Occipital lobe (tissue), 2 donors: ENCODE results near the gene LTC4S. TPM values are rescaled to one million over a fixed set of nuclear protein-coding genes. Genes with fewer than 3 reads are reported as not detected.

Experiments used
- DNase-seq: peaks from one replicate; lab custom pipeline; 2025; lab: John Stamatoyannopoulos, UW
- total RNA-seq: library from RNA; depleted of rRNA; stranded (reverse); fragments of >200 nt; gene quantifications from one replicate; pipeline ENCODE4 v1.2.3, GENCODE V29; 2014

LTC4S gene
- total RNA-seq, 1 donor from 2014 or later: 1.7 TPM

DNA sequence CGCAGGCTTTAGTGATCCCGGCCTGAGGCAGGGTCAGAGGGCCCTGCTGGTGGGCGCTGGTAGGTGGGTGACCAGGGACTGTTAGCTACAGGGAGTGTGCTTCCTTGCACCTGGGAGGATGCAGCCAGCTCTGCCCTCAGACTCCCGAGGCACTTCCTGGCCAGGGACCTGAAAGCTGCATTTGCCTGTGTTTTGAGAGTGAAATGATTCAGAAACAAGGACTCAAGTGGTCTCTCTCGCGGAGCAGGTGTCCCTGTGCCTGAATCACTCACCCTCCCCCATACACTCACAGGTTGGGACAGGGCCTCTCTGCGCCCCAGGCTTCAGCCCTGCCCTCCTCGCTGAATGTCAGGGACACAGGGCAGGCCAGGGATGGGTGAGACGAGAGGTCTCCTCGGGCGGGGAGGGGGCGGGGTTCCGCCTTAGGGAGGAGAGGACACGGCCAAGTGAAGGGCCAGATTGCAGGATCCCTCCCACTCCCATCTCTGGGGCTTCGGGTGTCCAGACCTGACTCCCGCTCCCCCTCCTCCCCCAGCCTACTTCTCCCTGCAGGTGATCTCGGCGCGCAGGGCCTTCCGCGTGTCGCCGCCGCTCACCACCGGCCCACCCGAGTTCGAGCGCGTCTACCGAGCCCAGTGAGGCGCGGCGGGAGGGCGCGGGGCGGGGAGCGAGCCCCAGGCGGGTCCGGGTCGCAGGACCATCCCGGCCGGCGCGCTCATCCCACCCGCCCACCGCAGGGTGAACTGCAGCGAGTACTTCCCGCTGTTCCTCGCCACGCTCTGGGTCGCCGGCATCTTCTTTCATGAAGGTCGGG, 1.5 kb downstream of the LTC4S start:
- no peak for DNase-seq

DNA sequence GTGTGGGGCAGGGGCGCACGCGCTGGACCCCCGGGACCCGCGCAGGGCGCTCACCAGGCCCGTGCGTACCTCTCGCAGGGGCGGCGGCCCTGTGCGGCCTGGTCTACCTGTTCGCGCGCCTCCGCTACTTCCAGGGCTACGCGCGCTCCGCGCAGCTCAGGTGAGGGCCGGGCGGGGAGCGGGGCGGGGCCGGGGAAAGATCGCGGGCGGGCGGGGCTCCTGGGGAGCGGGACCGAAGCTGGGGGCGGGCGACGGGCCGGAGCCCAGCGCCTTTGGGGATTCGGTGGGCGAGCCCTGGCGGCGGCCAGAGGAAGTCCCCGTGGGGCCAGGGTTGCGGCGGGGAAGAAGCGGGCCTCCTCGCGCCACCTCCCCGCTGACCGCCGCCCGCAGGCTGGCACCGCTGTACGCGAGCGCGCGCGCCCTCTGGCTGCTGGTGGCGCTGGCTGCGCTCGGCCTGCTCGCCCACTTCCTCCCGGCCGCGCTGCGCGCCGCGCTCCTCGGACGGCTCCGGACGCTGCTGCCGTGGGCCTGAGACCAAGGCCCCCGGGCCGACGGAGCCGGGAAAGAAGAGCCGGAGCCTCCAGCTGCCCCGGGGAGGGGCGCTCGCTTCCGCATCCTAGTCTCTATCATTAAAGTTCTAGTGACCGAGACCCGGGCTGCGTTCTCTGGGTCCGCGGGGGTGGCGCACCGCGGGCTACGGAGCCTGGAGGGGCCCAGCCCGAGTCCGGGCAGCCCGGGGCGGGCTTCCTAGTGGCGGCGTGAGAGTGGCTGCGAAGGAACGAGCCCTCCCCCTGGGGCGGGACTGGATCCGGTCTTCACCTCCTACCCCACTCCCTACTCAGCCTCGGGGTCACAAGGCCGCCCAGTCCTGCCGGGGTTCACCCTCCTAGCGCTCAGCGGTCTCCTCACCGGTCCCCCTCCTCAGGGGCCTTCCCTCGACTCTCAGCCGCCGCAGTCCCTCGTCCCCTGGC, 2.4 kb downstream of the LTC4S start:
- DNase-seq: peak; percentile 81

DNA sequence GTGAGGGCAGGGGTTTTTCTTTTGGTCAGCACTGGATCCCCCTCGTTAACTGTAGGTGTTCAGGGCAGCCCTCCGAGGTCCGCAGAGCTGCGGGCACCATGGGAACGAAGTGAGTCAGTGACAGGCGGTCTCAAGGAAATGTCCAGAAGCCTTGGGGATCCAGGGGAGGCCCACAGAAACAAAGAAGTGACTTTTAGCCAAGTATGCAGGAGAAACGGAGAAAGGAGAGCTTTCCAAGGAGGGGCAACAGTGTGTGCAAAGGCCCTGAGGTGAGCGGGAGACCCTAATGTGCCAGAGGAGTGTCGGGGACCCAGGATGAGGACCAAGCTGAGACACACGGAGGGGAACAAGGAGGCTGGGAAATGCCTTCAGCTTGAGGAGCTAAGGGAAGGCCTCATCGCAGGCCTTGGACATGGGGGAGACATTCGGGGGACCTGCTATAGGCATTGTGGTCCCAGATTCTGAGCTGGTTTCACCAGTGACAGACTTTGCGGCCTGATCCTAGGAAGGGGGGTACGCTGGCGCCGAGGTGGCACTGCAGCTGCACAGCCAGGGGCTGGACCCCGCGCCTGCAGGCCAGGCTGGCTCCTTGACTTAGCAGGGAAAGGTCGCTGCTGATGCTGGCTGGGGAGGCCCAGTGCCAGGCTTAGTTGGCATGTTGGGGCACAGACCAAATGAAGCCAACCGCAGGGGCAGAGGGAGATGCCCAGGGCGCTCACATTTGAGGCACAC, 3.3 kb downstream of the LTC4S start:
- DNase-seq: no peak

DNA sequence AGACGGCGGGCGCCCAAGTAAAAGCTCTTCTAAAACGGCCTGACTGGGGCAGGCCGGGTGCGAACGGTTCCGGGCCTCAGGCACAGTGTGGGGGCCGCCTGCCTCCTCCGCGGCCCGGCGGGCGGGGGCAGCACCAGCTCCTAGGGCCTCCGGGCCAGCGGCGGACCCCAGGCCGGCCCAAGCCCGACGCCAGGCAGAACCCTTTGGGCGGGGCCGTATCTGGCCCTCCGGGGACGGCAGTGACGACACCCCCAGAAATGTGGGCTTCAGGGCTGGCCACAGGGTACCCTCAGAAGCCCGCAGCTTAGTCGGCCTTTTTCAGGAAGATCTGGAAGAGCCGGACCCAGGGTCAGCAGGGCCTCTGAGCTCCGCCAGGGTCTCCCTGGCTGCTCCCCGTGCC, 4.0 kb downstream of the LTC4S start:
- DNase-seq: no peak

DNA sequence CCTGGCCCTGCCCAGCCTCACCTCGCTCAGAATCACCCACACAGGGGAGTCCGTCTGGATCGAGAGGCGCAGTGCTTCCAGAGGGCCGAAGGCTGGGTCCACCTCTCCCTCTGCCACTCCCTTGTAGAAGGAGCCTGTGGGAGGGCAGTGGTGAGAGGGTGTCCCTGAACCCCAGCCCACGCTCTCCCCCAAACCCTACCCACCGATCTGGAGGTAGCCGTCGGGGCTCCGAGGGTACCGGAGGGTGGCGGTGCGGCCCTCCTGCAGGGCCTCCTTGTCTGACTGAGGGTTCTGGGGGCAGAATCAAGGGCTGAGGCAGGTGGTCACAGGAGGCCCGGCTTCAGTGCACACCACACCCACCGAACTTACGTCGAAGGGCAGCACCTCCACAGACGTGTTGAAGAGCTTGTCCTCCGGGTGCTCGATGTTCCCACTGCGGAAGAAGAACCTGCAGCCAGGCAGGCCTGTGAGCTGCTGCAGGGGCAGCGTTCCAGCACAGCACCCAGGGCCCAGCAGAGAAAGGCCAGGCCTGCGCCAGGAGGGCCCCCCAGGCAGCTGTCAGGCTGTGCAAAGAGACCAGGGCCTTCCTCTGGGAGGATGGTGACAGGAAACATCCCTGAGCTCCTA, 4.5 kb downstream of the LTC4S start:
- no peak for DNase-seq

DNA sequence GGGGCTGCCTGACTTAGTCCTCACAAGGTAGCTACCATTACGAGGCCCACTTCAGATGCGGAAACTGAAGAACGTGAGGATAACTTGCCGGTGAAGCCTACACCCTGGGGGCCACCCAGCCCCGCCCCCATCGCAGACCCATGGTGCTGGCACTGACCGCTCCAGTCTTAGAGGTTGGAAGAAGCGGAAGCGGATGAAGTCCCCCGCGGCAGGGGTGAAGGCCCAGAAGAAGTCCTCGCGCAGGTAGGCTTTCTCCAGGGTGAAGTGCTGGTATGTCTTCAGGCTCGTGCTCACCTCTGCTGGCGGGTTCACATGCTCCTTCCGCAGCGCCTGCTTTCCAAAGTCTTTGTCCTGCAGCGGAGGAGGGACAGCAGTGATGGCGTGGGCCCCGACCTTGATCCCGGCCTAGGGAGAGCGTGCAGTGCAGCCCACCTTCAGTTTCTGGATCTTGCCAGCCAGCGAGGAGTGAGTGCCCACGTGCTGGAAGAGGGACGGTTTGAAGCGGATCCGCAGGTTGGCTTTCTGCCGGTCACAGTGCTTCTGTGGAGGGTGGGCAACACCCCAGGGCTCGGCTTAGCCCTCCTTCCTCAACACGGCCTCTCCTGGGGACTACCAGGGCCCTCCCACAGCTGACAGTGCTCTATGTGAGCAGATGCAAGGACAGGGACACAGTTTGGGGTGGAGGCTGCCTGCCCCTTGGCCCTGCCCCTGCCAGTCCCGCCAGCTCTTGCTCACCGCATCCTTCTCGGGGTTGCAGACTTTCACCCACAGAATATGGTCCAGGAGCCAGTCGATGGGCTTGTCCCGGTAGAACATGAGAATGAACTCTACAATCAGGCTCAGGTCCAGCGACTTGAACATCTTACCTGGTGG, 5.2 kb downstream of the LTC4S start:
- no peak for DNase-seq

DNA sequence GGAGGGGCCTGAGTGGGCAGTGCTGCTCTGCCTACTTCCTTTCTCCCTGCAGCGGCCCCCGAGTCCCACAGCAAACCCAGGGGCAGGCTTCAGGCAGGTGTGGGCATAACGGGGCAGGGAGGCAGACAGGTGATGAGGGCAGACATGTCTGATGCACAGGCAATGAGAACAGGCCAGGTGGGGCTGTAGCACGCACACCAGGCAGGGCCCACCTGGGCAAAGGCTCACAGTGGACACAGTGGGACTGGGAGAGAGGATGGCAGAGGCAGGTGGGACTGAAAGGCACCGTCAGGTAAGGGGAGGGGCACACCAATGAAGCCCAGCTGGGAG, 5.8 kb downstream of the LTC4S start:
- no peak for DNase-seq

DNA sequence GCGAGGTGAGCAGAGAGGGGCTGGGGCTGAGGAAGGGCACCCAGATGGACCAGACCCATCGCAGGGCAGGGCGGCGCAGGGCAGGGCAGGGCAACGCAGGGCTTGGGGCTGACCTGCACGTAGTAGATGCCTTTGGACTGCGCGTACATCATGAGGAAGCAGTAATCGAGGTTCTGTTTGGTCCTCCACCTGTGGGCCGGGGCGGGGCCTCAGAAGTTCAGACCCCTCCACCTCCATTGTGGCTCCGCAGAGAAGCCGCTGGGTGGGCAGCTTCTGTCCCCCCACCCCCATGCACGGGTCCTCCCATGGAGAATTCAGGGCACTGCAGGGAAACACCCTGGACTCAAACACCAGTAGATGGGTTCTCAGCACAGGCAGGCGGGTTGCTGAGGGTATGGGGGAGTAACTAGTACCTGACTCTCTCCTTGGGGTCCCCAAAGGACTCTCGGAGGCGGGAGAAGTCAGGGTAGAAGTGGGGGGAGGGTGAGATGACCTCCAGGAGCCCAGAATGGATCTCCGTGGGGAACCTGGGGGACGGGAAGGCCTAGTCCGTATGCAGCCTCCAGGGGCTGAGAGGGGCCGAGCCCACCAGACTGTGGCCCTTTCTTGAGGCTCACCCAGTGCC, 6.4 kb downstream of the LTC4S start:
- DNase-seq: no peak

DNA sequence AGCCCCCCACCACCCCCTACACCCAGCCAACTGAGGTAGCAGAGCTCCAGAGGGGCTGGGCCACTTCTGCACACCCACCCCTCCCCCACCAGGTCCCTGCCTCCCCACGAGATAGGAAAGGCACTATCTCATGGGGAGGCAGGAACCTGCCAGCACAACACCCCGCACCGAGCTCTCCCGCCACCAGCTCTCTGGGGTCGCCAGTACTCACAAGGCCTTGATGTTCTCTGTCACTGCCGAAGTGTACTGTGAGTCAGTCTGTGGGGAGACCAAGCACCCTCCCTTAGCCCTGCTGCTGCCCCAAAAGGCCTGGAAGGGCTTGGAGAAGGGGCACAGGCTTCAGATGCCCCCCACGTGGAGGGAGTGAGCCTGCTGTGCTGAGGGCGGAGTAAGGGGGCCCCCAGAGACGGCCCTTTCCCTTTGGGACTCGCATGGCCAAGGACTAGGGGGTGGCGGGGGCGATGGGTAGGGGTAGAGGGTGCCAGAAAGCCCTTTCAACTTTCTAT, 7.0 kb downstream of the LTC4S start:
- no peak for DNase-seq

DNA sequence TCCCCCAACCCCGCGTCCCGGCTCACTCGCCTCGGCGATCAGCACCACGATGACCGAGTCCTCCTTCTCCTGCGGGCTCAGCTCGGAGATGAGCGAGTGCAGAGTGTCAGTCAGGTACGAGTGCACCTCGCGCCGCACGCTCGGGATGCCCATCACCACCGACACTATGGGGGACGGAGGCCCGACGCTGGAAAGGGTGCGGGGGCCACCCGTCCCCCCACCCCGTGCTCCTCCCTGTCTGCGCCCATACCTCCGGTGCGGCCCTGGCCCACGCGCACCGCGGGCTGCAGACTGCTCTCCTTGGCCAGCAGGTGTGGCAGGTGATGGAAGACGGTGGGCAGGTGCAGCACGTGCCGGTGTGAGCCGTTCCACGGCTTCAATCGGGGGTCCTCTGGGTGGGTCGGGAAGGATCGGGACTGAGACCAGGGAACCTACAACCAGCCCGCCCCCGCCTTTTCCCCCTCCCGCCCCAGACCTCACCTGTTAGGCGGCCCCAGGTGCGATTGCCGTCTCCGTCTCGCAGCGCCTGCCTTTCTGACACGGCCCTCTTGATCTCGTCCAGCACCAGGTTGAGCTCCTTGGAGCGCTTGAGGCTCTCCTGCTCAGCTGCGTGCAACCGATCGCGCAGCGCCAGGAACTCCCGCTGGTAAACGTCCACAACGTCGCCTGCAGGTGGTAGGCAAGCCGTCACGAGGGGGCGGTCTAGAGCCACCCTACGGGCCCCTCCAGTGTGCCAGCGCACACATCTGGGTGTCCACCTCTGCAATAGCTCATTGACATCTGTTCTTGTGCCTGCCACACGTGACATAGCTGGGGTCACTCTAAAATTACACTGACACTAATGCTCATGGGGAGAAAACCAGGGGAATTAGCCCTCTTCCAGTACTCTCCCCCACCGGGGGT, 7.8 kb downstream of the LTC4S start:
- DNase-seq: no peak

DNA sequence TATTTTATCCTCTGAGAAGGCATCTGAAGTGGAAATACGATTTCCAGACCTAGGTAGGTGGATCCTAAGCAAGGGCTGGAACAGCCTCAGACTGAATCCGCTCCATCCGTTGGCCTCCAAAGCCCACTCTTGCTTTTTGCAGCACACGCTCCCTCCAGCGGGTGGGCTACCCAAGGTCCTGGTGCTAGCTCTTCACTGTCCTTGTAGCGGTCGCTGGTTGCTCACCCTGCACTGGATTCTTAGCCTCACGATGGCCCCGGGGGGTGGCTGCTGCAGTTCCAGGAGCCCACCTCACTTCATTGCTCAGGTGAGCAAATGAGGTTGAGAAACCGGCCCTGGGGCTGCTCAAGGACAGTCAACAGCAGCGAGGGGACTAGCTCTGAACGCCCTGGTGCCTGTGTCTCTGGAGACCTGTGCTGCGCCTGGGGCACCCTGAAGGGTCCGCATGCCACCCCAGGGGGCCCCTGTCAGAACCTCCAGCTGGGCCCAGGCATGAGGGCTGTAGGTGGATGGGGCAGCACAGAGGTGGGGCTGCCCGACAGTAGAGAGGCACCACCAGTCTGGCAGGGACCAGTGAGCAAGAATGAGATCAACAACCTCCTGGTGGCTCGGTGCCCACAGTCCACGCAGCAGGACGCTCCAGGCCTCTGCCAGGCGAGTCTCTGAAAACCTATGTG, 8.6 kb downstream of the LTC4S start:
- no peak for DNase-seq

DNA sequence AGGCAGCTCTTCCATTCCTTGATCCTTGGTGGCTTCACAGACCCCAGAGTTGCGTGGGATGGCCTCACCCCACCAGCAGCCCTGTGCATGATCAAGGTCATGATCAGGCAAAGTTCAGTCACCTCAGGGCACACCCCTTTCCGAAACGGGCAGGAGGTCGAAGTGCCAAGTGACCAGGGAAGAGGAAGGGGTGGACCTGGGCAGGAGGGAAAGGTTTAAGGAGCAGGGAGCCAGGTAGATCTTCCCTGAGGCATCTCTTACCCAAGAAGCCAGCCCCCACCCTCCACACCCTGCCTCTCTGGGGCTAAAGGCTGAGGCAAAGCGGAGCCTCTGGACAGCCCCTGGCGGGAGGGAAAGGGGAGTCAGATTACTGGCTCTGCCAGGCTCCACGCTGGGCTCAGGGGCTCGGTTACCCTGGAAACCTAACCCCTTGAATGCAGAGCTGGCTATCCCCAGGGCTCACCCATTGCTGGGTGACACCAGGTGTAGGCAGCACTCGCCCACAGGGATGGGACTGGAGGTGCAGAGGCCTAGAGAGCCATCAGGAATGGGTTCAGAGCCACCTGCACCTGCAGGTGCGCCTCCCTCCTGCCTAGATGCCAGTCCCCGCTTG, 9.3 kb downstream of the LTC4S start:
- DNase-seq: no peak

DNA sequence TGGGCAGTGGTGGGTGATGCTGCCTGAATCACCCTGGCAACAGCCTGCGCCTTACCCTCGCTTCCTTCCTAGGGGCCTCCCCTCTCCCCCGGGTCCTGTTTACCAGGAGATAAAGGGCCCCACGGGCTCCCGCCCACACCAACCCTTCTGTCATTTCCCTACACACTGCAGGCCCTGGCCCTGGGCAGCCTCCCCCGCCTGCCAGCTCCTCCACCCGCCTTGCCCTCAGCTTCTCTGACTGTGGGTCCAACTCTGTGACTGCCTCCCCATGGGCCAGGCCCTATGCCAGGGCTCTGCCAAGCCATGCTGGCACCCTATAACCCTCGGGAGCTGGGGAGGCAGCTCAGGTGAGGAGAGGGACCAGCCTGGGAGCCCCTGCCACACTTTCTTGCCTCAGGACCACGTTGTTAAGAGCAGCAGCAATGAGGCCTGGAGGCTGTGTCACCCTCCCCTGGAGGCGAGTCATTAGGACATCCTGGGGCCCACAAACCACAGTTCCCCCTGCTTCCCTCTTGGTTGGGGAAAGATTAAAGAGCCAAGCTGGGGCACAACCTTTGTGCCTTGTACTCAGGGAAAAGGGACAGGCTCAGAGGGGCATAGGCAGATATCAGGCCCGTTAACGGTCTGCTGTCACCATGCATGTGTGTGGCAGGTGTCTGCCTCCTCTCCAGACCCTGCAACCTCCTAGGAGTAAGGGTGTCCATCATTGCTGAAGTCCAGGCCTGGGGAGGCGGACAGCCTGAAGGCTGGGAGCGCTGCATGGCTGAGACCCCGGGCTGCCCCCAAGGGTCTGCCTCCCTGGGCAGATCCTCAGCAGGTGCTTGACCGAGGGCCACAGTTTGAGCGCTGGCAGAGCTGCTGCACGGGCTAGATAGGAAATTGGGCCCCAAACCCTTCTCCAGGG, 10.1 kb downstream of the LTC4S start:
- no peak for DNase-seq

DNA sequence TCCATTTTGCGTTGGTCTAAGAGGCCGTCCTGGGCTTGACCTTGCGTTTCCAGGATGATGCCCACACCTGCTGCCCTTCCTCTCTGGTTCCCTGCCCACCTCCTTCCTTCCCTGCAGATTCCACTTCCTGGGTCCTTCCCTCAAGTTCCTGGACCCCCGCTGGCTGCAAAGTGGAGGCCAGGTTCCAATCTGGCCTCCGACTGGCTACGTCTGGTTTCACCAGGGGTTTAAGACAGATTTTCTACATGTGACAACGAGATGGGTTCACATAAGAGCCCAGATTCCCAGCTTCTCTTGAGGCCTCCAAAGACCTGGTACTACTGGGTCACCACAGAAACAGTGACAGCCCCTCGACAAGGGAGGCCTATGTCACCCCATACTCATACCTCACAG, 10.8 kb downstream of the LTC4S start:
- DNase-seq: no peak

DNA sequence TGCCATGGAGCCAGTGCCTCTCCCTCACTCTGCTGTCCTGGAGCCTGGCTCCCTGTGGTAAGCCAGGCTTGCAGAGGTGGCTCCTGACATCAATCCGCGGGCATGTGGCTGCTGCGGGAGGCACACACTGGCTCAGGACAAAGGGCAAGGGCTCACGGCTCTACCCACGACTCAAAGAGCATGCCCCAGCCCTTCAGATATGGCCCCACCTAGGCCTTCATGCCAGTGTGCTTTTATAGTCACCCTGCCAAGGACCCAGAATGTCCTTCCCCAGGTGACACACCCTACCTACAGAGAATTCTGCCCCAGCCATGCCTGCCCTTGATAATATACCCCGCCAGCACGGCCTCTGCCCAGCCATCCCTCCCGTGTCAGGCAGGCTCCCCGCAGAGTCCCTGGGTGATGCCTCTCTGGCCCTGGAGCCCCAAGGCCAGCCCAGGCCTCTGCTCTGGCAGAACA, 11.3 kb downstream of the LTC4S start:
- DNase-seq: no peak

DNA sequence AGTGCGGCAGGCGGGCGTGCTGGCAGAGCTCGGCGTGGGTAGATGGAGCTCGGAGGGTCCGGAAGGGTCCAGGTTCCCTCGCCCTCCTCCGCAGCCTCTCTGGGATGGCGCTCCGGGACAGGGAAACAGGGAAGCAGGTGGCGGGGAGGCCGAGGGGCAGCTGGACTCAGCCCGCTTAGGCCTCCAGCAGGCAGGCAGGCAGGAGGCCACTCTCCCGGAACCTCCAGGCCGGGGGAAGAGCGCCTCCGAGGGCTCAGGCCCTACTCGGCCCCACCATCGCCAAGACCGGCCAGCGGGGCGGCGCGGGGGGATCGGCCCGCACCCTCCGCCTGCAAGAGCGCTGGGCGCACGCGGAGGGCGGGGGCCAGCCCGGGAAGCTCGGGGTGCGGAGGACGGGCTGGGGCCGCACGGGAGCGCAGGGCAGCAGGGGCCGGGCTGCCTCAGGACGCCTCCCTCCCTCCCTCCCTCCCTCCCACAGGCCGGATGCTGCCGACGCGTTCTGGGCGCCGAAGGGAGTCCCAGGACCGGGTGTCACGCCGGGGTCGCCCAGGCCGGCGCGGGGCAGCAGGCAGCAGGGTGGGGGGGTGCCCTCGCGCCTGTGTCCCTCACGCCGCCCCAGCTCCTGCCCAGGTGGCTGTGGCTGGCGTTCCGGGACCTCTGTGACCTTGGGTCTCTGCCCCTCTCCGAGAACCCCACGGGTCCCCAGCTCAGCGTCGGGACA, 11.9 kb downstream of the LTC4S start:
- no peak for DNase-seq
